ENCODE data around the gene MEAK7. TPM values are rescaled to one million over a fixed set of nuclear protein-coding genes. Genes with fewer than 3 reads are reported as not detected.

Gene MEAK7
- total and polyA plus RNA-seq, 2 of the 4 experiments (the other 2 are of a cell fraction): 27.4 to 39.0 TPM

DNA sequence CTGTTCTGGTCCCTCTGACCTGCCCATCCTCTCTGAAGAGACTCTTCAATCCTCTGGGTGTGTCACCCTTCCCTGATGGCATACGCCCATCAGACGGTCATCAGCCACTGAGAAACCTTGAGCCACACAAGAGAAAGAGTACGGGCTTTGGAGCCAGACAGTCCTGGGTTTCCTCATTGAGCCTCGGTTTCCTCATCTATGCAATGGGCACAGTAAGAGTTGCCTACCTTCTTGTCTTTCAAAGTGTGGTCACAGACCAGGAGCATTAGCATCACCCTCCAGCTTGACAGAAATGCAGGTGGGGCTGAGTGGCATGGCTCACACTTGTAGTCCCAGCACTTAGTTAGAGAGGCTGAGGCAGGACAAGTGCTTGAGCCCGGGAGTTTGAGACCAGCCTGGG is 26.1 kb upstream of the MEAK7 start:
- H4K8ac ChIP-seq (ENCODE audit: low read depth in 2 of 2, low read length in 2 of 2): peak overlapping the region in 1 of 2 experiments; percentile 18; a peak in 1 of 4 replicates
- H3K27me3 ChIP-seq (ENCODE audit: control insufficient read depth, insufficient read depth, low read length): no peaks in the 10 kb centered on the region
- peak overlapping the region; percentile 16 for H2BK5ac ChIP-seq (ENCODE audit: low read depth, low read length, poor library complexity, severe bottlenecking)
- ChIA-PET CTCF (no interaction called here), POLR2A (ENCODE audit: unreplicated experiment) (no interaction called here)
- peak overlapping the region; percentile 23 for H2BK120ac ChIP-seq (ENCODE audit: low read depth, low read length)
- H3K9ac ChIP-seq (ENCODE audit: low read depth, low read length): no peak overlapping the region
- in situ Hi-C loops (cut with MboI; ENCODE audit: low sequenced_read_pairs): no loop called here
- H3K36me3 ChIP-seq (ENCODE audit: control insufficient read depth, insufficient read depth, low read length): no peaks in the 10 kb centered on the region
- peak overlapping the region; percentile 2 for H3K14ac ChIP-seq (replicated peaks; ENCODE audit: low read depth, low read length)
- TF ChIP-seq, protein P1, sequence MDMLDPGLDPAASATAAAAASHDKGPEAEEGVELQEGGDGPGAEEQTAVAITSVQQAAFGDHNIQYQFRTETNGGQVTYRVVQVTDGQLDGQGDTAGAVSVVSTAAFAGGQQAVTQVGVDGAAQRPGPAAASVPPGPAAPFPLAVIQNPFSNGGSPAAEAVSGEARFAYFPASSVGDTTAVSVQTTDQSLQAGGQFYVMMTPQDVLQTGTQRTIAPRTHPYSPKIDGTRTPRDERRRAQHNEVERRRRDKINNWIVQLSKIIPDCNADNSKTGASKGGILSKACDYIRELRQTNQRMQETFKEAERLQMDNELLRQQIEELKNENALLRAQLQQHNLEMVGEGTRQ (IDR thresholded peaks at IDR 0.05; ENCODE audit: low read depth, low read length): no peak
- TF ChIP-seq CHD1 (IDR thresholded peaks at IDR 0.05; ENCODE audit: low read depth, low read length): no peak
- no peak for TF ChIP-seq FOS (IDR thresholded peaks at IDR 0.05; ENCODE audit: low read depth, low read length)
- TF ChIP-seq POLR2A (IDR thresholded peaks at IDR 0.05; ENCODE audit: low read depth, low read length): no peak
- TF ChIP-seq BHLHE40 (IDR thresholded peaks at IDR 0.05; ENCODE audit: low read depth, low read length): no peak
- TF ChIP-seq CEBPB (IDR thresholded peaks at IDR 0.05; ENCODE audit: low read depth, low read length): no peak
- TF ChIP-seq, protein P2, sequence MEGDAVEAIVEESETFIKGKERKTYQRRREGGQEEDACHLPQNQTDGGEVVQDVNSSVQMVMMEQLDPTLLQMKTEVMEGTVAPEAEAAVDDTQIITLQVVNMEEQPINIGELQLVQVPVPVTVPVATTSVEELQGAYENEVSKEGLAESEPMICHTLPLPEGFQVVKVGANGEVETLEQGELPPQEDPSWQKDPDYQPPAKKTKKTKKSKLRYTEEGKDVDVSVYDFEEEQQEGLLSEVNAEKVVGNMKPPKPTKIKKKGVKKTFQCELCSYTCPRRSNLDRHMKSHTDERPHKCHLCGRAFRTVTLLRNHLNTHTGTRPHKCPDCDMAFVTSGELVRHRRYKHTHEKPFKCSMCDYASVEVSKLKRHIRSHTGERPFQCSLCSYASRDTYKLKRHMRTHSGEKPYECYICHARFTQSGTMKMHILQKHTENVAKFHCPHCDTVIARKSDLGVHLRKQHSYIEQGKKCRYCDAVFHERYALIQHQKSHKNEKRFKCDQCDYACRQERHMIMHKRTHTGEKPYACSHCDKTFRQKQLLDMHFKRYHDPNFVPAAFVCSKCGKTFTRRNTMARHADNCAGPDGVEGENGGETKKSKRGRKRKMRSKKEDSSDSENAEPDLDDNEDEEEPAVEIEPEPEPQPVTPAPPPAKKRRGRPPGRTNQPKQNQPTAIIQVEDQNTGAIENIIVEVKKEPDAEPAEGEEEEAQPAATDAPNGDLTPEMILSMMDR (conservative IDR thresholded peaks at IDR 0.05; ENCODE audit: low read depth, low read length): no peak
- TF ChIP-seq RFX5 (IDR thresholded peaks at IDR 0.05; ENCODE audit: low read depth, low read length): no peak
- no peak for TF ChIP-seq SMC3 (IDR thresholded peaks at IDR 0.05; ENCODE audit: low read depth, low read length)
- ATAC-seq (ENCODE audit: low read depth) (no peak), DNase-seq (no peak)
- intact Hi-C loops (cut with micrococcal nuclease): loop anchor here (5.0 kb wide), 1 partner anchor 67 kb away; no protein-coding TSS in a partner anchor
- no TSS peak for BruUV-seq (replicated peaks)
- peak overlapping the region; percentile 93 for H2AK5ac ChIP-seq (ENCODE audit: low read depth, low read length)
- no peak overlapping the region for H3K4me3 ChIP-seq (ENCODE audit: insufficient read depth, low read depth, low read length)
- H2AK9ac ChIP-seq (replicated peaks; ENCODE audit: low read depth, low read length, poor library complexity): peak overlapping the region; percentile 11
- WGBS, 2 experiments (ENCODE audit: extremely low coverage in 2 of 2, insufficient read length in 1 of 2): 100% methylated on average over 1 of the region's 5 CpGs; no CpG with 5 or more reads in 1 of the 2 experiments
- H3K4me1 ChIP-seq (ENCODE audit: control insufficient read depth, insufficient read depth, low read length): peaks cover 19% of the 10 kb centered on the region
- H4K5ac ChIP-seq (ENCODE audit: low read depth, low read length): no peak overlapping the region
- H3K9me3 ChIP-seq (ENCODE audit: control insufficient read depth, insufficient read depth, low read length): peaks cover 7% of the 10 kb centered on the region
- H3K79me1 ChIP-seq (ENCODE audit: low read depth in 1 of 2, low read length in 2 of 2): no peaks in the 10 kb centered on the region; a peak in 1 of 4 replicates
- peak overlapping the region; percentile 95 for H2BK15ac ChIP-seq (ENCODE audit: low read depth, low read length)
- no peak overlapping the region for H3K4me2 ChIP-seq (ENCODE audit: low read depth, low read length)
- H3K18ac ChIP-seq (ENCODE audit: low read depth, low read length): no peak overlapping the region
- dilution Hi-C loops (cut with HindIII; ENCODE audit: low sequenced_read_pairs, unreplicated experiment): no loop called here
- no peak overlapping the region for H2AFZ ChIP-seq (replicated peaks; ENCODE audit: low read length, poor library complexity)
- H3K9me1 ChIP-seq (ENCODE audit: insufficient read depth, low read length): peaks cover 17% of the 10 kb centered on the region
- H4K20me1 ChIP-seq (ENCODE audit: insufficient read depth, low read length): no peaks in the 10 kb centered on the region
- no peak overlapping the region for H3K56ac ChIP-seq (ENCODE audit: extremely low read depth, insufficient read depth, low read length)
- 0 out of 2 replicates have a peak overlapping the region, but pooled peaks have one; percentile 0 for H3K23ac ChIP-seq (ENCODE audit: low read depth, low read length)
- no peak overlapping the region; the same call in 1 of the 2 replicates for H3K27ac ChIP-seq (ENCODE audit: insufficient read depth, low read length)
- H3K4ac ChIP-seq (ENCODE audit: low read depth, low read length): peak overlapping the region; percentile 55
- peak overlapping the region; percentile 66 for H4K91ac ChIP-seq (ENCODE audit: insufficient read depth, low read depth, low read length)
- H2BK20ac ChIP-seq (ENCODE audit: low read depth, low read length): peak overlapping the region; percentile 79
